Ovary (tissue), 9 donors: ENCODE data around the gene PDK3. TPM values are rescaled to one million over a fixed set of nuclear protein-coding genes. Genes with fewer than 3 reads are reported as not detected.

Experiments used
- DNase-seq, 5 donors: peaks; one replicate each; pipeline ENCODE4 v3.0.0-alpha.2; 2019 to 2020
- H3K27ac ChIP-seq, 2 donors: fragments of 200-600 bp; one replicate each; pipeline versions ENCODE4 v1.5.1 to v1.8.0; 2019 to 2022
- H3K27me3 ChIP-seq: fragments of 200-600 bp; one replicate; pipeline ENCODE4 v1.8.0; 2022
- H3K36me3 ChIP-seq: fragments of 200-600 bp; sonication (generic); one replicate; pipeline ENCODE4 v1.5.1; 2019
- H3K4me1 ChIP-seq: one replicate; pipeline ENCODE4 v1.8.1; 2013; ENCODE audit warnings: mild to moderate bottlenecking, moderate library complexity; ENCODE audit not compliant: insufficient read depth
- H3K4me3 ChIP-seq: fragments of 200-600 bp; sonication (generic); one replicate; pipeline ENCODE4 v1.5.1; 2017
- H3K9me3 ChIP-seq, 2 donors: fragments of 200-600 bp in 1 of 2; sonication (generic) in 1 of 2; one replicate each; pipeline versions ENCODE4 v1.5.1 to v1.8.1; 2013 to 2019; ENCODE audit warnings: mild to moderate bottlenecking in 1 of 2, moderate library complexity in 1 of 2
- EP300 ChIP-seq: sonication (generic); formaldehyde crosslinking; IDR thresholded peaks from one replicate; pipeline ENCODE4 v1.6.1; 2017; ENCODE audit warnings: antibody characterized with exemption
- POLR2A ChIP-seq: fragments of 450-650 bp; IDR thresholded peaks from one replicate; pipeline ENCODE4 v1.6.1; 2017; ENCODE audit warnings: antibody characterized with exemption, mild to moderate bottlenecking, moderate library complexity
- WGBS, 3 donors: extraction: QIAGEN DNeasy Blood & Tissue Kit in 1 of 3; methylation state at CpG; one replicate each; pipeline versions ENCODE4 v1.1.5 to v1.1.7; 2013 to 2017; 5-methylcytosine and 5-hydroxymethylcytosine counted together
- intact Hi-C, 4 donors: fragments of 100-400 bp; cut with DNase I; formaldehyde crosslinking; loops; one replicate each; pipeline versions ENCODE4 v1.11.0 to v1.15.1; 2022 to 2023
- polyA plus RNA-seq, 2 donors: library from polyadenylated mRNA; stranded (reverse); fragments of 200-250 nt in 1 of 2; fragments of 350-450 nt in 1 of 2; fragmentation: Illumina TruSeq in 1 of 2; extraction: RNeasy Lipid Tissue Mini Kit (QIAGEN cat#74804) in 1 of 2; gene quantifications; one replicate each; pipeline ENCODE4 v1.2.3, GENCODE V29; 2013 to 2014
- total RNA-seq, 7 donors: library from RNA; depleted of rRNA in 2 of 7; stranded (reverse); fragments of >200 nt in 2 of 7; fragmentation: NEBNext Ultra II Directional in 3 of 7; extraction: Animal tissue kit (Norgen Biotek cat#: 25700) in 3 of 7; gene quantifications; one replicate each; pipeline versions ENCODE4 v1.1.0 to v1.2.4, GENCODE V29; 2016 to 2023
- TF ChIP-seq, protein P1 (sequence below), 3 donors: fragments of 450-650 bp in 2 of 3; fragments of 200-600 bp in 1 of 3; IDR thresholded peaks; one replicate each; pipeline versions ENCODE4 v1.5.1 to v1.8.0; 2016 to 2022; ENCODE audit warnings: antibody characterized with exemption in 3 of 3, mild to moderate bottlenecking in 1 of 3
- donor health status: DM: no; HTN: no; CAD: no; lungs with moderate emphysema.
- donor health status: DM: no; HTN: no; CAD: no.
- donor health status: Bipolar disorder and iron deficiency.
- donor health status: DM: yes; HTN: yes; CAD: no.
- donor health status: DM: no; HTN: no; CAD: no.
- donor health status: DM: yes; HTN: yes; CAD: no.

PDK3 gene
- total and polyA plus RNA-seq, 9 donors = 3.1 to 30.9 (median 20.2) TPM

DNA sequence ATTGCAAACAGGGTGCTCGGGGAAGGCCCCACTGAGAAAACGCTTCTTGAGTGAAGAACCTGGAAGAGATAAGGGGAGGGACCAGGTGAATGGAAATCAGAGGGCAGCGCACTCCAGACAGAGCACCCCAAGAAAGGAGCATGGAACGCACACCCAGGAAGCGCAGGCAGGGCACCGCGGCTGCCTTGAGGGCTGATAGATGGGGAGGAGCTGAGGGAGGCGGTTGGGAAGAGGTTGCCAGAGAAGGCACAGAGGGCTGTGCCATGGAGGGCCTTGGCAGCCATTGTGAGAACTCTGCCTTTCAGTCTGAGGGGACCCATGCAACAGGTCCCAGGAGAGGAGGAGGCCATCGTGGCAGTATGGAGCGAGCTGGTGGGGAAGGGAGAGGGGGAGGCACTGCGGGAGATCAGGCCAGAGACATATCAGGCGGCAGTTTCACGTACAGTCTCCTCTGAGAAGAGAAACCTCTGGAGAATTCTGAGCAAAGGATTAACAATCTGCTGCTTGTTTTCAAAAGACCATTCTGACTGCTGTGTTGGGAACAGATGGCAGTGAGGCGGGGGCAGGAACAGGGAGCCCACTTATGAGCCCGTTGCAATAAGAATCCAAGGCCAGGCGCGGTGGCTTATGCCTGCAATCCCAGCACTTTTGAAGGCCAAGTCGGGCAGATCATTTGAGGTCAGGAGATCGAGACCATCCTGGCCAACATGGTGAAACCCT lies 98.4 kb downstream of the PDK3 start:
- H3K36me3 ChIP-seq = no peaks in the 10 kb centered on the region
- H3K27me3 ChIP-seq = no peaks in the 10 kb centered on the region
- H3K4me3 ChIP-seq = no peak overlapping the region
- WGBS, 3 donors = 81 to 87% (median 85%) methylated on average over 19 of the region's 19 CpGs
- TF ChIP-seq, protein P1, sequence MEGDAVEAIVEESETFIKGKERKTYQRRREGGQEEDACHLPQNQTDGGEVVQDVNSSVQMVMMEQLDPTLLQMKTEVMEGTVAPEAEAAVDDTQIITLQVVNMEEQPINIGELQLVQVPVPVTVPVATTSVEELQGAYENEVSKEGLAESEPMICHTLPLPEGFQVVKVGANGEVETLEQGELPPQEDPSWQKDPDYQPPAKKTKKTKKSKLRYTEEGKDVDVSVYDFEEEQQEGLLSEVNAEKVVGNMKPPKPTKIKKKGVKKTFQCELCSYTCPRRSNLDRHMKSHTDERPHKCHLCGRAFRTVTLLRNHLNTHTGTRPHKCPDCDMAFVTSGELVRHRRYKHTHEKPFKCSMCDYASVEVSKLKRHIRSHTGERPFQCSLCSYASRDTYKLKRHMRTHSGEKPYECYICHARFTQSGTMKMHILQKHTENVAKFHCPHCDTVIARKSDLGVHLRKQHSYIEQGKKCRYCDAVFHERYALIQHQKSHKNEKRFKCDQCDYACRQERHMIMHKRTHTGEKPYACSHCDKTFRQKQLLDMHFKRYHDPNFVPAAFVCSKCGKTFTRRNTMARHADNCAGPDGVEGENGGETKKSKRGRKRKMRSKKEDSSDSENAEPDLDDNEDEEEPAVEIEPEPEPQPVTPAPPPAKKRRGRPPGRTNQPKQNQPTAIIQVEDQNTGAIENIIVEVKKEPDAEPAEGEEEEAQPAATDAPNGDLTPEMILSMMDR (IDR thresholded peaks at IDR 0.05) = no peak
- TF ChIP-seq POLR2A = no peak
- TF ChIP-seq EP300 = no peak
- intact Hi-C loops = no loop called here
- H3K4me1 ChIP-seq = no peaks in the 10 kb centered on the region
- no peak overlapping the region for H3K27ac ChIP-seq
- H3K9me3 ChIP-seq = no peaks in the 10 kb centered on the region
- no peak for DNase-seq

DNA sequence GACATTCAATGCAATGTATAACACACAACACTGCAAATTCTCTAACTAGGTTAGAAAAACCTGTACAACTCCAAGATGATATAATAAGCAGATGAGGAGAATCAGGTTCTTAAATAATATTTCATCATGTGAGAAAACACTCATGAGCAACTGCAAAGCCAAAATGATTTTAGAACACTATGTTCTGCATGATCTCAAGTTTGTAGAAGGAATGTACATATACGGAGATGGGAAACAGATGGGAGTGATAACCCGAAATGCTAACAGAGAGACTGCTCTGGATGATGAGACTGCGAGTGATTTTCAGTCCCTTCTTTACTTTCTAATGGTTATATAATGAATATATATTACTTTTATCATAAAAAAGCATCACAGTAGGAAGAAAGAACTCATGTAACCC lies 101.2 kb downstream of the PDK3 start:
- 58 to 70% (median 66%) methylated on average over 3 of the region's 3 CpGs for WGBS, 3 donors
- TF ChIP-seq, protein P1 (IDR thresholded peaks at IDR 0.05) = no peak
- TF ChIP-seq POLR2A = no peak
- no peak for TF ChIP-seq EP300
- no peak for DNase-seq
- Histone ChIP-seq H3K36me3 (no peaks in the 10 kb centered on the region), H3K27ac (no peak overlapping the region), H3K9me3 (no peaks in the 10 kb centered on the region), H3K4me3 (no peak overlapping the region), H3K27me3 (no peaks in the 10 kb centered on the region), H3K4me1 (no peaks in the 10 kb centered on the region)
- intact Hi-C loops = no loop called here

DNA sequence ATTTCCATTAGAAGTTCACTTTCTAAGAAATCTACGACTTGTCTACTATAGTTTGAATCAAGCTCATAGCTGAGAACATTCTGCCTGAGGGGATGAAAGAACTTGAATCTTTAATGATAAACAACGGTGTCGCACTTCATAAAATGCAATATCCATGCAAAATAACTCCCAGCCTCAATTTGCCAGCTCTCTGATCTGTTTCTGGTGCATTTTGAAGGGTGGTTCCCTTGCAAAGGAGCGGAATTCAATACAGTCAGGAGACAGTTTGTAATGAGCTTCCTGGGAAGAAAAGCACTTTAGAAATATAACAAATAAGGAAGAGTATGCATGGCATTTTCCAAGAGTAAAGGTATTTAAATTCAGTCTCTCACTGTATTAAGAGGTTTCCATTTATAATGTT lies 102.1 kb downstream of the PDK3 start:
- Histone ChIP-seq H3K36me3 (no peaks in the 10 kb centered on the region), H3K27me3 (no peaks in the 10 kb centered on the region), H3K4me3 (no peak overlapping the region), H3K27ac (no peak overlapping the region), H3K4me1 (no peaks in the 10 kb centered on the region), H3K9me3 (no peaks in the 10 kb centered on the region)
- 75 to 83% (median 78%) methylated on average over 4 of the region's 4 CpGs for WGBS, 3 donors
- intact Hi-C loops = no loop called here
- no peak for DNase-seq
- TF ChIP-seq, protein P1 (IDR thresholded peaks at IDR 0.05) = no peak
- TF ChIP-seq EP300 = no peak
- TF ChIP-seq POLR2A = no peak

DNA sequence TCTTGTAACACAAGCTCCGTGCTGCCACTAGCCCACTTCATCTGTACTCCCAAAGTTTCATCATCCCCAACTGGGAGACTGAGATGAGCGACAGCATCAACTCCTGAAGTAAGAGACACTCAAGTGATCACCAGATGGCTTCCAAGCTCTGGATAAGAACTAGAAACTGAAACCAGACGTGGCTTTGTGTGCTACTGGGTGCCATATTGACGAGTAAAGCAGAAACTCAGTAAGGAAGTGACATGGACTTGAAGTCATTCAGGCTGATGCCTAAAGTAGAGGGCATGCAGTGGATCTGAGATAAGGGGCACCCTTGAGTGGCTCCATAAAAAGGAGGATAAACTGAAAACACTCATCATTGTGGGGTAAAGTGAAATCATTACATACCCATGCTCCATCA lies 109.7 kb downstream of the PDK3 start:
- no peaks in the 10 kb centered on the region for H3K9me3 ChIP-seq
- WGBS, 3 donors = 64 to 72% (median 69%) methylated on average over 4 of the region's 4 CpGs
- H3K36me3 ChIP-seq = no peaks in the 10 kb centered on the region
- no peak overlapping the region for H3K27ac ChIP-seq
- H3K4me3 ChIP-seq = no peak overlapping the region
- intact Hi-C loops = no loop called here
- no peak for DNase-seq
- TF ChIP-seq EP300 = no peak
- TF ChIP-seq POLR2A = no peak
- TF ChIP-seq, protein P1 (IDR thresholded peaks at IDR 0.05) = no peak
- H3K4me1 ChIP-seq = no peaks in the 10 kb centered on the region
- no peaks in the 10 kb centered on the region for H3K27me3 ChIP-seq
